K562 (cell line): ENCODE data around the gene TENT4A. TPM values are rescaled to one million over a fixed set of nuclear protein-coding genes. Genes with fewer than 3 reads are reported as not detected.

Experiments used
- ARID2 ChIP-seq: fragments of 450-650 bp; IDR thresholded peaks from 2 replicates; pipeline ENCODE4 v1.6.1; 2017; ENCODE audit warnings: antibody characterized with exemption, mild to moderate bottlenecking
- FOXK1 ChIP-seq: sonication (generic); formaldehyde crosslinking; IDR thresholded peaks from 2 replicates; pipeline ENCODE4 v1.8.0; 2022; ENCODE audit warnings: missing genetic modification reagents, mild to moderate bottlenecking, borderline replicate concordance
- NCOA1 ChIP-seq: fragments of 450-650 bp; IDR thresholded peaks from 2 replicates; pipeline ENCODE4 v1.6.1; 2016; ENCODE audit warnings: low read depth
- NFATC3 ChIP-seq: fragments of 450-650 bp; IDR thresholded peaks from 2 replicates; pipeline ENCODE4 v1.6.1; 2017; ENCODE audit warnings: mild to moderate bottlenecking
- polyA plus RNA-seq, 8 experiments: library from polyadenylated mRNA; depleted of rRNA in 4 of 8; stranded (reverse) in 5 of 8; unstranded in 3 of 8; fragments of >200 nt; fragmentation: Nextera tagmentation in 2 of 8; fragmentation: Illumina TruSeq in 1 of 8; extraction: Ambion mirVana in 2 of 8; extraction: Trizol in 1 of 8; gene quantifications; 2 replicates each; pipeline versions ENCODE4 v1.2.1 to v1.2.3, GENCODE V29; 2011 to 2014; ENCODE audit warnings: inconsistent platforms in 1 of 8, missing spikeins in 1 of 8
- total RNA-seq, 7 experiments: library from RNA; depleted of rRNA in 6 of 7; stranded (reverse); fragments of >200 nt in 6 of 7; fragmentation: Illumina TruSeq in 2 of 7; extraction: Trizol in 2 of 7; gene quantifications; 2 replicates each; pipeline versions ENCODE4 v1.2.1 to v1.2.3, GENCODE V29; 2011 to 2021; ENCODE audit warnings: low replicate concordance in 1 of 7
- TF ChIP-seq, protein P1 (sequence below): fragments of 450-650 bp; IDR thresholded peaks from 2 replicates; pipeline ENCODE4 v1.6.1; 2016; ENCODE audit warnings: antibody characterized with exemption
- TF ChIP-seq, protein P2 (sequence below): fragments of 450-650 bp; IDR thresholded peaks from 2 replicates; pipeline ENCODE4 v1.7.1; 2018; ENCODE audit warnings: mild to moderate bottlenecking, low read depth; ENCODE audit not compliant: partially characterized antibody
- TF ChIP-seq, protein P3 (sequence below): fragments of 200-600 bp; sonication (generic); IDR thresholded peaks from one replicate; pipeline ENCODE4 v1.6.1; 2012; ENCODE audit warnings: mild to moderate bottlenecking, low read depth, low read length, inconsistent platforms
- TF ChIP-seq, protein P4 (sequence below): fragments of 250-450 bp; sonication (Bioruptor Pico); IDR thresholded peaks from 2 replicates; pipeline ENCODE4 v1.8.0; 2021; ENCODE audit warnings: borderline replicate concordance, mild to moderate bottlenecking, moderate library complexity; ENCODE audit not compliant: poor library complexity, severe bottlenecking

TENT4A gene
- total and polyA plus RNA-seq, 9 of the 15 experiments (the other 6 are each of a cell fraction or from before 2014, with no cell fraction given) = 1.3 to 27.3 (median 13.0) TPM

DNA sequence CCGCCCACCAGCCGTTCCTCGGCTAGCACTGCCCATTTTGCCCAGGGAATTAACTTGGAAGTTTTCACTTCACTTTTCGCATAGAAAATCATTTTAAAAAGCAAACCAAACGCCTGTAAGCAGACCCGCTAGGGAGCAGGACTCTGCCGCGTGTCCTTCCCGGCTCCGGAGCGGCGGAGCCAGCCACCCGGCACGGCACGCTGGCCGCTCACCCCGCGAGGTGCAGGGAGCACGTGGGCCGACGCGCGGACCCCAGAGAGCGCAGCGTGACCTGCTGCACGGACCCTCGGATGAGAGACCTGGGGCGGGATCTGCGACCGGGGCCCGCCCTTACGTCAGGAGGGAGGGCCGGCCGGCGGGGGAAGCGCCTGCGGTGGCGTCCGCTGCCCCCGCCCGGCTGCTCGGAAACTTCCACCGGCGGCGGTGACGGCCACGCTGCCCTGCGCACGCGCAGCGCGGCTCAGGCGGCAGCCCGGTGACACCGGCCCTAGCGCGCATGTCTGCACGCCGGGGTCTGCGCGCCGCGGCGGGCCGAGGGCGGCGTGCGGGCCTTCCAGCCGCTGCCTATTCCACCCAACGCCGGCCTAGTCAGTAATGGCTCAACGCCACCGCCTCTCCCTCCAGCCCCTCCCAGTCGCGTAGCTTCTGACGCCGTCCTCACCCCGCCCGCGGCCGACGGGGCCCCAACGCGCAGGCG lies 507 bp upstream of the TENT4A start (continued):
- TF ChIP-seq, protein P1, sequence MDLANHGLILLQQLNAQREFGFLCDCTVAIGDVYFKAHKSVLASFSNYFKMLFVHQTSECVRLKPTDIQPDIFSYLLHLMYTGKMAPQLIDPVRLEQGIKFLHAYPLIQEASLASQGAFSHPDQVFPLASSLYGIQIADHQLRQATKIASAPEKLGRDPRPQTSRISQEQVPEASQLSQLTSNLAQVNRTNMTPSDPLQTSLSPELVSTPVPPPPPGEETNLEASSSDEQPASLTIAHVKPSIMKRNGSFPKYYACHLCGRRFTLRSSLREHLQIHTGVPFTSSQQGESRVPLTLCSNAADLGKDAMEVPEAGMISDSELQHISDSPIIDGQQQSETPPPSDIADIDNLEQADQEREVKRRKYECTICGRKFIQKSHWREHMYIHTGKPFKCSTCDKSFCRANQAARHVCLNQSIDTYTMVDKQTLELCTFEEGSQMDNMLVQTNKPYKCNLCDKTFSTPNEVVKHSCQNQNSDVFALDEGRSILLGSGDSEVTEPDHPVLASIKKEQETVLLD = peak; percentile 88; the same call in 1 of the 2 replicates
- TF ChIP-seq FOXK1 (CRISPR knock-in tag) (no peak), NCOA1 (no peak), NFATC3 (no peak), ARID2 (no peak)
- TF ChIP-seq, protein P2, sequence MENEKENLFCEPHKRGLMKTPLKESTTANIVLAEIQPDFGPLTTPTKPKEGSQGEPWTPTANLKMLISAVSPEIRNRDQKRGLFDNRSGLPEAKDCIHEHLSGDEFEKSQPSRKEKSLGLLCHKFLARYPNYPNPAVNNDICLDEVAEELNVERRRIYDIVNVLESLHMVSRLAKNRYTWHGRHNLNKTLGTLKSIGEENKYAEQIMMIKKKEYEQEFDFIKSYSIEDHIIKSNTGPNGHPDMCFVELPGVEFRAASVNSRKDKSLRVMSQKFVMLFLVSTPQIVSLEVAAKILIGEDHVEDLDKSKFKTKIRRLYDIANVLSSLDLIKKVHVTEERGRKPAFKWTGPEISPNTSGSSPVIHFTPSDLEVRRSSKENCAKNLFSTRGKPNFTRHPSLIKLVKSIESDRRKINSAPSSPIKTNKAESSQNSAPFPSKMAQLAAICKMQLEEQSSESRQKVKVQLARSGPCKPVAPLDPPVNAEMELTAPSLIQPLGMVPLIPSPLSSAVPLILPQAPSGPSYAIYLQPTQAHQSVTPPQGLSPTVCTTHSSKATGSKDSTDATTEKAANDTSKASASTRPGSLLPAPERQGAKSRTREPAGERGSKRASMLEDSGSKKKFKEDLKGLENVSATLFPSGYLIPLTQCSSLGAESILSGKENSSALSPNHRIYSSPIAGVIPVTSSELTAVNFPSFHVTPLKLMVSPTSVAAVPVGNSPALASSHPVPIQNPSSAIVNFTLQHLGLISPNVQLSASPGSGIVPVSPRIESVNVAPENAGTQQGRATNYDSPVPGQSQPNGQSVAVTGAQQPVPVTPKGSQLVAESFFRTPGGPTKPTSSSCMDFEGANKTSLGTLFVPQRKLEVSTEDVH = no peak
- TF ChIP-seq, protein P3, sequence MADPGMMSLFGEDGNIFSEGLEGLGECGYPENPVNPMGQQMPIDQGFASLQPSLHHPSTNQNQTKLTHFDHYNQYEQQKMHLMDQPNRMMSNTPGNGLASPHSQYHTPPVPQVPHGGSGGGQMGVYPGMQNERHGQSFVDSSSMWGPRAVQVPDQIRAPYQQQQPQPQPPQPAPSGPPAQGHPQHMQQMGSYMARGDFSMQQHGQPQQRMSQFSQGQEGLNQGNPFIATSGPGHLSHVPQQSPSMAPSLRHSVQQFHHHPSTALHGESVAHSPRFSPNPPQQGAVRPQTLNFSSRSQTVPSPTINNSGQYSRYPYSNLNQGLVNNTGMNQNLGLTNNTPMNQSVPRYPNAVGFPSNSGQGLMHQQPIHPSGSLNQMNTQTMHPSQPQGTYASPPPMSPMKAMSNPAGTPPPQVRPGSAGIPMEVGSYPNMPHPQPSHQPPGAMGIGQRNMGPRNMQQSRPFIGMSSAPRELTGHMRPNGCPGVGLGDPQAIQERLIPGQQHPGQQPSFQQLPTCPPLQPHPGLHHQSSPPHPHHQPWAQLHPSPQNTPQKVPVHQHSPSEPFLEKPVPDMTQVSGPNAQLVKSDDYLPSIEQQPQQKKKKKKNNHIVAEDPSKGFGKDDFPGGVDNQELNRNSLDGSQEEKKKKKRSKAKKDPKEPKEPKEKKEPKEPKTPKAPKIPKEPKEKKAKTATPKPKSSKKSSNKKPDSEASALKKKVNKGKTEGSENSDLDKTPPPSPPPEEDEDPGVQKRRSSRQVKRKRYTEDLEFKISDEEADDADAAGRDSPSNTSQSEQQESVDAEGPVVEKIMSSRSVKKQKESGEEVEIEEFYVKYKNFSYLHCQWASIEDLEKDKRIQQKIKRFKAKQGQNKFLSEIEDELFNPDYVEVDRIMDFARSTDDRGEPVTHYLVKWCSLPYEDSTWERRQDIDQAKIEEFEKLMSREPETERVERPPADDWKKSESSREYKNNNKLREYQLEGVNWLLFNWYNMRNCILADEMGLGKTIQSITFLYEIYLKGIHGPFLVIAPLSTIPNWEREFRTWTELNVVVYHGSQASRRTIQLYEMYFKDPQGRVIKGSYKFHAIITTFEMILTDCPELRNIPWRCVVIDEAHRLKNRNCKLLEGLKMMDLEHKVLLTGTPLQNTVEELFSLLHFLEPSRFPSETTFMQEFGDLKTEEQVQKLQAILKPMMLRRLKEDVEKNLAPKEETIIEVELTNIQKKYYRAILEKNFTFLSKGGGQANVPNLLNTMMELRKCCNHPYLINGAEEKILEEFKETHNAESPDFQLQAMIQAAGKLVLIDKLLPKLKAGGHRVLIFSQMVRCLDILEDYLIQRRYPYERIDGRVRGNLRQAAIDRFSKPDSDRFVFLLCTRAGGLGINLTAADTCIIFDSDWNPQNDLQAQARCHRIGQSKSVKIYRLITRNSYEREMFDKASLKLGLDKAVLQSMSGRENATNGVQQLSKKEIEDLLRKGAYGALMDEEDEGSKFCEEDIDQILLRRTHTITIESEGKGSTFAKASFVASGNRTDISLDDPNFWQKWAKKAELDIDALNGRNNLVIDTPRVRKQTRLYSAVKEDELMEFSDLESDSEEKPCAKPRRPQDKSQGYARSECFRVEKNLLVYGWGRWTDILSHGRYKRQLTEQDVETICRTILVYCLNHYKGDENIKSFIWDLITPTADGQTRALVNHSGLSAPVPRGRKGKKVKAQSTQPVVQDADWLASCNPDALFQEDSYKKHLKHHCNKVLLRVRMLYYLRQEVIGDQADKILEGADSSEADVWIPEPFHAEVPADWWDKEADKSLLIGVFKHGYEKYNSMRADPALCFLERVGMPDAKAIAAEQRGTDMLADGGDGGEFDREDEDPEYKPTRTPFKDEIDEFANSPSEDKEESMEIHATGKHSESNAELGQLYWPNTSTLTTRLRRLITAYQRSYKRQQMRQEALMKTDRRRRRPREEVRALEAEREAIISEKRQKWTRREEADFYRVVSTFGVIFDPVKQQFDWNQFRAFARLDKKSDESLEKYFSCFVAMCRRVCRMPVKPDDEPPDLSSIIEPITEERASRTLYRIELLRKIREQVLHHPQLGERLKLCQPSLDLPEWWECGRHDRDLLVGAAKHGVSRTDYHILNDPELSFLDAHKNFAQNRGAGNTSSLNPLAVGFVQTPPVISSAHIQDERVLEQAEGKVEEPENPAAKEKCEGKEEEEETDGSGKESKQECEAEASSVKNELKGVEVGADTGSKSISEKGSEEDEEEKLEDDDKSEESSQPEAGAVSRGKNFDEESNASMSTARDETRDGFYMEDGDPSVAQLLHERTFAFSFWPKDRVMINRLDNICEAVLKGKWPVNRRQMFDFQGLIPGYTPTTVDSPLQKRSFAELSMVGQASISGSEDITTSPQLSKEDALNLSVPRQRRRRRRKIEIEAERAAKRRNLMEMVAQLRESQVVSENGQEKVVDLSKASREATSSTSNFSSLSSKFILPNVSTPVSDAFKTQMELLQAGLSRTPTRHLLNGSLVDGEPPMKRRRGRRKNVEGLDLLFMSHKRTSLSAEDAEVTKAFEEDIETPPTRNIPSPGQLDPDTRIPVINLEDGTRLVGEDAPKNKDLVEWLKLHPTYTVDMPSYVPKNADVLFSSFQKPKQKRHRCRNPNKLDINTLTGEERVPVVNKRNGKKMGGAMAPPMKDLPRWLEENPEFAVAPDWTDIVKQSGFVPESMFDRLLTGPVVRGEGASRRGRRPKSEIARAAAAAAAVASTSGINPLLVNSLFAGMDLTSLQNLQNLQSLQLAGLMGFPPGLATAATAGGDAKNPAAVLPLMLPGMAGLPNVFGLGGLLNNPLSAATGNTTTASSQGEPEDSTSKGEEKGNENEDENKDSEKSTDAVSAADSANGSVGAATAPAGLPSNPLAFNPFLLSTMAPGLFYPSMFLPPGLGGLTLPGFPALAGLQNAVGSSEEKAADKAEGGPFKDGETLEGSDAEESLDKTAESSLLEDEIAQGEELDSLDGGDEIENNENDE = no peak
- TF ChIP-seq, protein P4, sequence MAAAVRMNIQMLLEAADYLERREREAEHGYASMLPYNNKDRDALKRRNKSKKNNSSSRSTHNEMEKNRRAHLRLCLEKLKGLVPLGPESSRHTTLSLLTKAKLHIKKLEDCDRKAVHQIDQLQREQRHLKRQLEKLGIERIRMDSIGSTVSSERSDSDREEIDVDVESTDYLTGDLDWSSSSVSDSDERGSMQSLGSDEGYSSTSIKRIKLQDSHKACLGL (CRISPR knock-in tag) = peak; percentile 65
